ENCODE measurements around the gene PPP1R14D.

The PPP1R14D gene

DNA sequence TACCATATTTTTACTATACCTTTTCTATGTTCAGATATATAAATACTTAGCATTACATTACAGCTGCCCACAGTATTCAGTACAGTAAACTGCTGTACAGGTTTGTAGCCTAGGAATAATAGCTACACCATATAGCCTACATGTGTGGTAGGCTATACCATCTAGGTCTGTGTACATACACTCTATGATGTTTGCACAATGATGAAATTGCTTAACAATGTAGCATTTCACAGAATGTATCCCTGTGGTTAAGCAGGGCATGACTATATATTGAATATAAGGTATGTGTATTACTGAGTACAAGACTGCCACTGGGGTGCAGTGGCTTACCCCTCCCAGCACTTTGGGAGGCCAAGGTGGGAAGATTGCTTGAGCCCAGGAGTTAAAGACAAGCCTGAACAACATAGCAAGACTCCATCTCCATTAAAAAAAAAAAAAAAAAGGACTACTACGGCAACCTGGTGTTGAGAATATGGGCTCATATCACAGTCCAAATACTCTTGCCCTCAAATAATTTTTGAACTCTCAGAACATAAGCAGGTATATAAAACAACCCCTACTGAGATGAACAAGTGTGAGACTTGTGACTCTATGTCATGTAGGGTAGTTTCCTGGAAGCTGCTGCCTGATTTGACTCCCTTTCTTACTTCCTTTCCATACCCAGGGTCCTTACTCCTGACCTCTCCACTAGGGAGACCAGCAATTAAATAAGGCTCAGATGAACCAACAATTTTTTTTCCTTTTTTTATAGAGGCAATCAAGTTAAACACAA, 4.8 kb downstream of the PPP1R14D start:
- DNase-seq (ENCODE audit: low read depth in 1 of 2, low spot score in 1 of 2) = no peak

DNA sequence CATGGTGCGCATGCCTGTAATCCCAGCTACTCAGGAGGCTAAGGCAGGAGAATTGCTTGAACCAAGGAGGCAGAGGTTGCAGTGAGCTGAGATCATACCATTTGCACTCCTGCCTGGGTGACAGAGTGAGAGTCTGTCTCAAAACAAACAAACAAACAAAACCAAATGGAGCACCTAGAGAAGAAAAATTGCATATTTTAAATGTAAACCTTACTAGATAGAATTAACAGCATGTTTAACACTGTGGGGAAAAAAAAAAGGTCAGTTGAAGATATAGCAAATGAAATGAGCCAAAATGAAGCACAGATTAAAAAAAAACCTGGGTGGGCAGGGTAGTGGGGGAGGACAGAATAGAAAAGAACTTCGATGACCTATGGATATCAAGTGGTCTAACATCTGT, 7.3 kb downstream of the PPP1R14D start:
- no peak for DNase-seq (ENCODE audit: low read depth in 1 of 2, low spot score in 1 of 2)

DNA sequence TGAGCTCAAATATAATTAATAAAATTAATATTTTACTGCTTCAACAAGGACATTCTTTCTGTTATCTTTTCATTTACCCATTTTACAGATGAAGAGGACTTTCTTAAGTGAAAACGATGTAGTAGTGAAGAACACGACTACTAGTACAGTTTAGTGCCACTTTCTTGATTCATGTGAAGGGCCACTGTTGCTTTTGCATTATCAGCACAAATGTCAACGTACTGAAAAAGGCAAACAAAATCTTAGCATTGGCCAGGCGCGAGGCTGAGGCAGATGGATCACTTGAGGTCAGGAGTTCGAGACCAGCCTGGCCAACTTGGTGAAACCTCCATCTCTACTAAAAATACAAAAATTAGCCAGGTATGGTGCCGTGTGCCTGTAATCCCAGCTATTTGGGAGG, 9.5 kb downstream of the PPP1R14D start:
- DNase-seq (ENCODE audit: low read depth in 1 of 2, low spot score in 1 of 2) = no peak

DNA sequence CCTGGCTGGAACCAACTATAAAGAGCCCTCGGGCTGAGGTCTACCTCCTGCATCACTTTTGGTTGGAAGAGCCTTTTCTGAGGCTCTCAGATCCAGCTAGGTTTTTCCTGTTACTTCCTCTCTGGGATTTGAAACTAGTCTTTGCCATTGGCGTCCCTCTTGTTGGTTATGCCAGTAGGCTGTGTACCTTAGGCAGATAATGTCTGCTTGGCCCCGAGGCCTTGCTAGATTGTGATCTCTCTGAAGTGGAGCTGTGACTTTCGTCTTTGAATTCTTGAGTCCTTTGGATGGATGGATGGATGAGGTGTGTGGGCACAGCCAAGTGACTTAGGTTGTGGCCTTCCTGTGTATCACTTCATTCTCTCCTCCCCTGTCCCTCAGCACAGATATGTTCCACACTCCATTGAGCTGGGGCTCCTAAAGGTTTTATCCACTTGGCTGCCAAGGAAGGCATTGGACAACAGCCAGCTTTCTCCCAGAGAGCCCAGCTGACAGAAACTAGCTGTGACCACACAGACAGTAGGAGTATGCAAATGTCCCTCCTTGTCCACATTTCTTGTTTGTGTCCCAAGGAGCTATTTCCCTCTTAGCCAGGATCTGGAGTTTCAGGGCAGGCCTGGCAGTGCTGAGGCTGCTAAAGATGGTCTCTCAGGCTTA, 13.3 kb downstream of the PPP1R14D start:
- no peak for DNase-seq (ENCODE audit: low read depth in 1 of 2, low spot score in 1 of 2)

DNA sequence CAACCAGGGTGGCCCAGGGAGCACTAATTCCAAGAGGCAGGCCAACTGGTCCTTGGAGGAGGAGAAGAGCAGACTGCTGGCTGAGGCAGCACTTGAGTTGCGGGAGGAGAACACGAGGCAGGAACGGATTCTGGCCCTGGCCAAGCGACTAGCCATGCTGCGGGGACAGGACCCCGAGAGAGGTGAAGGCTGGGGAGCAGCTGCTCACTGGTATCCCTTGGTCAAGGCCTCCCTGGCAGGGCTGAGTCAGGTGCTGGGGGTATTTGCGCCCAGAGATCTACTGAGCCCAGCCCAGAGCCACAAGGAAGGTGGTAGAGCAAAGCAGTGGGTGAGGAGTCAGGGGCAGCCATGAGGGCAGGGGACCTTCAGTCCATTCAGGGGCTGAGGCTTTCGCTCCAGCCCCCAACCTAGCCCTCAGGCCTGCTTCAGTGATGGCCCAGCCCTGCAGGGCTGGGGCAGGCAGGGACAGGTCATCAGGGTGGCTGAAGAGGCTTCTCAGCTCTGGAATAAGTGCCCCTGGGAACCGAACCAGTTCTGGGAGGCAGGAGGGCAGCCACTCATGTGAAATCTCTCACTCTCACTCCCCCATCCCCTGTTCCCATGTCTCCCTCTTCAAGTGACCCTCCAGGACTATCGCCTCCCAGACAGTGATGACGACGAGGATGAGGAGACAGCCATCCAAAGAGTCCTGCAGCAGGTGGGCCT, 15.6 kb downstream of the PPP1R14D start:
- no peak for DNase-seq (ENCODE audit: low read depth in 1 of 2, low spot score in 1 of 2)

DNA sequence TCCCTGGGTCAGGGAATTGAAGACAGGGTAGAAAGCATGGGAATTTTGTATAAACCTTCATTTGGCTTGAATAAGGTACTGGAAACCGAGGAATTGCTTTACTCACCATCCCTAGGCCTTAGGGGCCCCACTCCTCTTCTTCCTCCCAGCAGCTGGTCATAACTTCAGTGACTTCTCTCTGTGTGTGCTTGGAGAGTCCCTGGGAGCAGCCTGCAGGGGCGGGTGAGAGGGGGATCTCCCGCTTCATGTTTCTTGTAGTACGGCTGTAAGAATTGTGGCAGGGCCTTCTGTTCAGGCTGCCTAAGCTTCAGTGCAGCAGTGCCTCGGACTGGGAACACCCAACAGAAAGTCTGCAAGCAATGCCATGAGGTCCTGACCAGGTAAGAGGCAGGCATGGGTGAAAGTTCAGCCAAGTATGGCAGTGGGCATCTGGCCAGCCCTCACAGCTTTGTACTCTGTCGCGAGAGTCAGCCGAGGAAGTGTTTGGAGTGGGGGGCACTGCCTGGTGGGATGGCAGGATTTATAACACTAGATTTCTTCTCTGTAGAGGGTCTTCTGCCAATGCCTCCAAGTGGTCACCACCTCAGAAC, 19.6 kb downstream of the PPP1R14D start:
- DNase-seq (ENCODE audit: low read depth in 1 of 2, low spot score in 1 of 2) = no peak

DNA sequence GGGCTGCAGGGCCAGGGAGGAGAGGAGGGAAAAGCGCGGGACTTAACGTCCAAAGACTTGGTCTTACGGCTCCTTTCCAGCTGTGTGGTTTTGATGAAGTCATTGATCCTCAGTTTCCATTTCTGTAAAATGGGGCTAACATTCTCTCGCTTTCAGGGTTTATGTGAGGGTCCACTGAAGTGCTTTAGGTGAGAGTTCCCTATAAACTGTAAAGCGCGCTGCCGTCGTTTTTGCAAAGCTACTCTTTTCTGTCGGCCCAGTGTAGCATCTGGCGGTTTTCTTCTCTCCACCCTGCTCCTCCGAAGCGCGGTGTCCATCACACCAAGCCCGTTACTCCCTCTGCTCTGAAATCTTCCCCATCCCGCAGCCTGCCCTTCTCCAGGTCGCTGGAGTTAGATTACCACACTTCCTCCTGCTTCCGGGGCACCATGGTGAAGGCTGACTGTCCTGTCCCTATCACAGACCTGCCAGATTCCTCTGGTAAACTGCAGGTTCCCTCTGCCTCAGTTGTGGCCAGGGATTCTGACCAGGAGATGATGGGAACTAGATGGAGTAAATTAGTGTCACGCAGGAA, 20.5 kb downstream of the PPP1R14D start:
- no peak for DNase-seq (ENCODE audit: low read depth in 1 of 2, low spot score in 1 of 2)

DNA sequence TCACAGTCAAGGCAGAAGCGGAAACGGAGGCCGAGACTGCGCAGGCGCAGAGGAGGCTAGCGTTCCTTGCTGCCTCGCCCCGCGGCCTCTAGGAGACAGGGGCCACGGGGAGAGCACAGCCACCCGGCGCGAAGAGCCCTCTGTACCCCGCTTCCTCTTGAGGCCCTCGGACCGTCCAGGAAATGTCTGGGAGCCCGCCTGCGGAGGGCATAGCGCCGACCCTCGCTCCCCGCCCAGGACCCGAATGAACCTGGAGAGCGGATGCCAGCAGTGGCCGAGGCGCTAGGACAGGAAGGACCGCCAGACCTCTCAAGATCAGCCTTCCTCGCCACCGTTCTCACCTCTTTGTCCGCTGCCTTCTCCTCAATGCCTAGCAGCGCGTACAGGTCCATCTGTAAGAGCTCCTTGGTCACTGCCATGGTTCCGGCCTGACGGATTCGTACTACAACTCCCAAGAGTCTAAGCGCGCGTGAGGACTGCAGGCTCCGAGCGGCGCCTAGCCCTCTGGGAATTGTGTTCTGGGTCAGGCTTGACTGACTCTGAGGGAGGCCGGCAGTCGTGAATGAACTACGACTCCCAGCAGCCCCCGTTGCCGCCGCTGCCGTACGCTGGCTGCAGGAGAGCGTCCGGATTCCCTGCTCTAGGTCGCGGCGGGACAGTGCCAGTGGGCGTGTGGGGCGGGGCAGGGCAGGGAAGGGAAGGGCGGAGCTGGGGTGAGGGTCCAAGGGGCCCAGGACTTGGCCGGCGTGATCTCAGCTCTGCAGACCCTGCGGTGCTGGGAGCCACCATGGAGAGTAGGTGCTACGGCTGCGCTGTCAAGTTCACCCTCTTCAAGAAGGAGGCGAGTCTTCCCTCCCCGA, 21.2 kb downstream of the PPP1R14D start, which contains the start of the genes DNAJC17 and ZFYVE19:
Gene DNAJC17 (minus strand): TSS at position 446 of the 860 bp plus-strand sequence. CDS start 27 bp downstream, at position 419.
Gene ZFYVE19 (plus strand): TSS at position 62 of the 860 bp plus-strand sequence. CDS start 501 bp downstream, at position 563.
- DNase-seq (ENCODE audit: low read depth in 1 of 2, low spot score in 1 of 2) = peak; percentile 87 to 88

DNA sequence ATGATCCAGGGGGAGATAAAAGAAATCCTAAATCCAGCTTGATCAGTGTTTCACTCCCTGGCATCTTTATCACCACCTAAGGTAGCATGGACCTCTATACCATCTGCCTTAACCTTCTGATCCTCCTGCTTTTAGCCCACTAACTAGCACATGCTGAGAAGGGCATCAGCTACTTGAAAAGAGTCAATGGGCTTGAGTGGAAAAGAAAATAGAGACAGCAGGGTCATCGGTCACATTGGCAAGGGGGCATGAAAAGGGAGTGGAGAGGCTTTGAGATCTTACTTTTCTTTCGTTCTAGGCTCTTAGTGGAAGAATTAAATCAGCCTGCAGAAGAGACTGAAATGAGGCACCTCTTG, 21.9 kb downstream of the PPP1R14D start:
- DNase-seq (ENCODE audit: low read depth in 1 of 2, low spot score in 1 of 2) = no peak

DNA sequence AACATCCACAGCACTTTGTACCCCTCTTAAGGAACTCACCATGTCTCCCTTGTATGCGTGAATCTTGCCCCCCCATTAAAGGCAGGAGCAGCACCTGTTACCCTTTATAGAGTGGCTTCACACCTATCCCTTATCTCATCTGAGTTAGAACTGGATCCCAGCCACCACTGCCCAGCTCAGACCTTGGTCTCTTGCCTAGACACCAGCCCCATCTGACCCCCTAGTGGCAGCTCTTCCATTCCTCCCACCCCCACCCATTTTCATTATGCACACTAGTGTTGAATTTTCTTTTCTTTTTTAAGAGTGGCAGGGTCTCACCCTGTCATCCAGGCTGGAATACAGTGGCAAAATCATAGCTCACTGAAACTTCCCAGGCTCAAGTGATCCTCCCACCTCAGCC, 24.8 kb downstream of the PPP1R14D start:
- no peak for DNase-seq (ENCODE audit: low read depth in 1 of 2, low spot score in 1 of 2)

DNA sequence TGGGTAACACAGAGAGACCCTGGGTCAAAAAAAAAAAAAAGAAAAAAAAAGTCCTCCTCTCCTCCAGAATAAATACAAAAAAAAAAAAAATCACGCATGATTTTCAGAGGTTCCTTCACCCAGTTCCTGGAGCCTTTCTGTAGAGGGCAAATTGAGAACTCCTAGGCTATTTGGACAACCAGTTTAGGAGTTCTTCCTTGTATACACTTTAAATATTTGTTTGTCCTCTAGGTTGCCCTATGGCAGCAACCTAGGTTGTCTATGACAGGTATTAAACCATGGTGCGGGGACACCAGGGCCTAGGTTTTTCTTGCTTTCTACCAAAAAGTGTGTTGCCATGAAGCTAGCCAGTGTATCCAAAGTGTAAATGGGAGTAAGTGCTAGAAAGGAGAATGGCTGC, 25.4 kb downstream of the PPP1R14D start:
- no peak for DNase-seq (ENCODE audit: low read depth in 1 of 2, low spot score in 1 of 2)

DNA sequence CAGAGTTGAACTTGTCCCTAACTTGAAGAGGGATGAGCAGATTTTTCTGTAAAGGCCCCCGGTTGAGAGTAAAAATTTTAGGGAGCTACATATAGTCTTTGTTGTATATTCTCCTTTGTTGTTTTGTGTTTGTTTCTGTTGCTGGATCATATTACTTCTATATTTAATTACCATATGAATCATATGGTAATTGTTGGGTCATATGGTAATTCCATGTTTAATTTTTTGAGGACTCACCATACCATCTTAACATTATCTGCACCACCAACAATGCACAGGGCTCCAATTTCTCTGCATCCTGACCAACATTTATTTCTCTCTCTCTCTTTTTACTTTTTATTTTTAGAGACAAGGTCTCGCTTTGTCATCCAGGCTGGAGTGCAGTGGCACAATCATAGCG, 29.0 kb downstream of the PPP1R14D start:
- no peak for DNase-seq (ENCODE audit: low read depth in 1 of 2, low spot score in 1 of 2)

DNA sequence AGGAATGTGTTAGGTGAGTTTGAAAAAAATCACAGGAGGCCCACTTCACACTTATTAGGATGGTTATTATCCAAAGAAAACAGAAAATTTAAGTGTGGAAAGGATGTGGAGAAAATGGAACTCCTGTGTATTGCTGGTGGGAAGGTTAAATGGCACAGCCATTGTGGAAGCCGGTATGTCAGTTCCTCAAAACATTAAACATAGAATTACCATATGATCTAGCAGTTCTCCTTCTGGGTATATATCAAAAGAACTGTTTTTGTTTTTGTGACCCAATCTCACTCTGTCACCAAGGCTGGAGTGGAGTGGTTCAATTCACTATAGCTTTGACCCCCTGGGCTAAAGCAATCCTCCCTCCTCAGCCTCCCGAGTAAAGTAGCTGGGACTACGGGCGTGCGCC, 32.0 kb downstream of the PPP1R14D start:
- DNase-seq (ENCODE audit: low read depth in 1 of 2, low spot score in 1 of 2) = no peak

DNA sequence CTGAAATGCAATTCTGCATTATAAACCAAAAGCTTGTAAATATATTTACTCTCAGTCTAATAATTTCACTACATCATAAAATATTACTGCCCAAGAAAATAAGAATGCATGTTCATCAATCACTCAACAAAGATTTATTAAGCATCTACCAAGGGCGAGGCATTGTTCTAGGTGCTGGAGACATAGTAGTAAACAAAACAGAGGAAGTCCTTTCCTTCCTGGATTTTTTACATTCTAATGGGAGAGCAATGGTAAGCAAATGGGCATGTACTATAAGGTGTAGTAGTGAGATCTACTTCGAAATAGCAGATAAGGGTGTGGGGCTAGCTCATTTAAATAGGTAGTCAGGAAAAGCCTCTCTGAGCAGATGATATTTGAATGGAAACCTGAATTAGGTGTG, 32.5 kb downstream of the PPP1R14D start:
- no peak for DNase-seq (ENCODE audit: low read depth in 1 of 2, low spot score in 1 of 2)

DNA sequence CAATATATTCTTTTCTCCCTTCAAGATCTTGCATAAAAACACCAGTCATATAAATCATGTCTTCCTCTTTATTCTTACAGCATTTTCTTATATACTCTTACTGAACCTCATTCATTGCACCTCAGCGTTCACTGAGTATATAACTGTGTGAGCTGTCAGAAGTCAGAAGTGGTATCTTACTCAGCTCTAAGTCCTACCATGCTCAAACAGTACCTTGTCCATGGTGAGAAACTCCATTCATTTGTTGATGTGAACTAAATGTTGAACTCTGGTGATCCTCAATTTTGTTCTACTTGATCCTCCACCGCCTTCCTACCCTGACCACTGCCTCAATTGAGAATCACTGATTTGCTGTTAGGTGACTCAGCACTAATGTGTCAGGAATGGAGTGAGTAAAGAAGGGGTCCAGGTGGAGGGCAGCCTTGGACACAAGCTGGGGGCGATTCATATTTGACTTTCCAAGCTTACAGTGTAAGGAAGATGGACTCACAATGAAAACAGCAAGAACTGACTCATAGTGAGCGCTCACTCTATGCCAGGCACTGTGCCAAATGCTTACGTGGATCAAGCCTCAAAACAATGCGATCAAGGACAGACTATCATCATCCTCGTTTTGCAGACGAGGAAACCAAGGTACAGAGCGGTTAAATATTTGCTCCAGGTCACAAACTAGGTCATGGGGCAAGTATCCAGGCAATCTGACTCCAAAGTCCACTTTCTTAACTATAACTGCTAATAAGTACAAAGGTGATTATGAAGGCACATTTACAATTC, 35.1 kb downstream of the PPP1R14D start:
- DNase-seq (ENCODE audit: low read depth in 1 of 2, low spot score in 1 of 2) = no peak

DNA sequence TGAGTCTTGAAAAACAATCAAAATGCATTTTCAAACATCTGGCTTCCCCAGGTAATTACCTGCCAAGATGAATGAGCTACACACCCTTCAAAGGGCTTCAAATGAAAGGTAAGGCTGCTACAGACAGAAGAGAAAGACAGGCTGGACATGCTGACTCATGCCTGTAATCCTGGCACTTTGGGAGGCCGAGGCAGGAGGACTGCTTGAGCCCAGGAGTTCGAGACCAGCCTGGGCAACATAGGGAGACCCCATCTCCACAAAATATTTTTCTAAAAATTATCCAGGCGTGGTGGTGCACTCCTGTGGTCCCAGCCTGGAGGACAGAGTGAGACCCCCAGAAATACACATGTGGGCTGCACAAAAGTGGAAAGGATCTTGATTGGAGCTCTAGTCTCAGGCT, 36.1 kb downstream of the PPP1R14D start:
- DNase-seq (ENCODE audit: low read depth in 1 of 2, low spot score in 1 of 2) = no peak

DNA sequence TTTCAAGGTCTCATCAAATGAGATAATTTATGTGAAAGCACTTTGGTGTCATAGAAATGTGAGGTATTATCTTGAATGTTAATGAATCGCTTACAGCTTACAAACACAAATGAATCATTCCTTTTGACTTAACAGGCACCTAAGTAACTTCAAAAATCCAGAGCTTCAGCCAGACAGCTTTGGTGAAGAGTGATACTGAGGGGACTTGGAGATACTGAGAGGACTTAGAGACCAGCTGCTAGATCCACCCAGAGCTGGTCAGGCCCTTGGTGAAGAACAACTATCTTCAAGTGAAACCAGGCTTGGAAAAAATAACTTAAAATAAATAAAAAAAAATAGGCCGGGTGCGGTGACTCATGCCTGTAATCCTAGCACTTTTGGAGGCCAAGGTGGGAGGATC, 37.8 kb downstream of the PPP1R14D start:
- DNase-seq (ENCODE audit: low read depth in 1 of 2, low spot score in 1 of 2) = no peak

DNA sequence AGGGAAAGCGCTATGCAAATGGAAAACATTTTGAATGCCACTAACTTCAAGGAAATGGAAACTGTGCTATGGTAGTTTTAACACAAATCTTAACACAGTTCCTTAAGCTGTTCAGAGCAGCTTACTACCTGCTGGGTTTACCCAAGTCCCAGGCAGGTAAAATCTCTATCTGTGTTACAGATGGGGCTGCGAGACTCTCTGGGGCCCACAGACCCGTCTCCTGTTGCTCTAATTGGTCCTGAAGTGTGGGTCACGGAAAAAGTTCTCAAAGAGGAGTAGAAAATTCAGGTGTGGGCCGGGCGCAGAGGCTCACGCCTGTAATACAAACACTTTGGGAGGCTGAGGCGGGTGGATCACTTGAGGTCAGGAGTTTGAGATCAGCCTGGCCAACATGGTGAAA, 38.5 kb downstream of the PPP1R14D start:
- DNase-seq (ENCODE audit: low read depth in 1 of 2, low spot score in 1 of 2) = no peak

DNA sequence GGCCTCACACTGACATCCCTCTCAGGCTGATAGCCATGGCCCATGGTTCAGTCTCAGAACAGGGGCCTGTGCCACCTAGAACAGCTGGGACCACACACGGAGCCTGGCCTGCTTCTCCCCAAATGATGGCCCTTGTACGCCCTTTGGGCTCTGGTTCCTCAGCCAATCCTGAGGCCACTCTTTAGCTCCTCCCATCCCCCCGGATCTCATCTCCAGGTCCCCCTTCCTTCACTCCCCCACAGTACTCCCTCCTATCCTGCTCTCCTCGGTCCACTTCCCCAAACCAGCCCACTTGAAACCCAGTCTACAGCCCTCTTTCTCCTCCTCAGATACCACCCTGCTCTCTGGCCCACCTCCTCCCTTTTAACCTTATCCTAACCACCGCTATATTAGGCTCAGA, 39.4 kb downstream of the PPP1R14D start:
- DNase-seq (ENCODE audit: low read depth in 1 of 2, low spot score in 1 of 2) = no peak

DNA sequence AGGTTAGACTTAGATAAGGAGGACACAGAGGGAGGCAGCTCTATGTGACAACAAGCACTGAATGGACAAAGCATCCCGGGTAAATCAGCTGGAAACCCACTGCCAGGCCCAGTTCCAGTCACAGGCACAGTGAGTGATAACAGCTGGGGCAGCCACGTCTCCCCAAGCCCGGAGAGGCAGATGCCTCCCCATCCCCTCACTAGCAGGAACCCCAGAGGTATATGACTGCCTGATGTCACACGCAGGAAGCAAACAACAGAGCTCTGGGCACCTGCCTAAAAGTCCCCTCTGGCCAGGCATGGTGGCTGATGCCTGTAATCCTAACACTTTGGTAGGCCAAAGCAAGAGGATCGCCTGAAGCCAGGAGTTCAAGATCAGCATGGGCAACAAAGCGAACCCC, 40.5 kb downstream of the PPP1R14D start:
- DNase-seq (ENCODE audit: low read depth in 1 of 2, low spot score in 1 of 2) = no peak

All from activated T-helper 1 cell treated with anti-CD3 and anti-CD28 coated beads, Interleukin-2, amount 50 U/mL, for 16 hours (primary cell).